OCI-LY7 (cell line): ENCODE measurements around the gene DCHS1. TPM values are rescaled to one million over a fixed set of nuclear protein-coding genes. Genes with fewer than 3 reads are reported as not detected.

Source experiments
- BruUV-seq: library from RNA; stranded (reverse); fragments of 400-500 nt; replicated peaks from 2 replicates; lab custom pipeline; 2021; lab: Mats Ljungman, UMichigan
- CTCF ChIA-PET: fragments of 300-600 bp; sonication (Branson Sonifier 250); formaldehyde crosslinking; loops from one replicate; lab custom pipeline; 2022; ENCODE audit warnings: antibody characterized with exemption; ENCODE audit not compliant: unreplicated experiment; lab: Charles Lee
- POLR2A ChIA-PET: fragments of 300-600 bp; sonication (Branson Sonifier 250); formaldehyde crosslinking; loops from one replicate; lab custom pipeline; 2022; ENCODE audit warnings: antibody characterized with exemption; lab: Charles Lee
- DNase-seq: peaks from one replicate; pipeline ENCODE4 v3.0.0-alpha.2; 2015; ENCODE audit warnings: low spot score
- H2AFZ ChIP-seq: fragments of 200-600 bp; sonication (generic), shearing (Covaris generic); 2 replicates; pipeline ENCODE4 v1.6.1; 2014; ENCODE audit warnings: mild to moderate bottlenecking, antibody characterized with exemption, low read length, moderate library complexity
- H3K27ac ChIP-seq: fragments of 200-600 bp; sonication (generic); 2 replicates; pipeline ENCODE4 v1.5.1; 2014; ENCODE audit warnings: mixed run types, low read depth, mild to moderate bottlenecking, moderate library complexity, low read length, inconsistent platforms; ENCODE audit not compliant: poor library complexity, severe bottlenecking
- H3K36me3 ChIP-seq: fragments of 200-600 bp; sonication (generic); 2 replicates; pipeline ENCODE4 v1.6.1; 2014; ENCODE audit warnings: mild to moderate bottlenecking, antibody characterized with exemption, low read length, moderate library complexity, mixed read lengths; ENCODE audit not compliant: insufficient read depth
- H3K4me1 ChIP-seq: fragments of 200-600 bp; sonication (generic); 2 replicates; pipeline ENCODE4 v1.5.1; 2014; ENCODE audit warnings: mild to moderate bottlenecking, low read length; ENCODE audit not compliant: insufficient read depth, poor library complexity, severe bottlenecking
- H3K4me2 ChIP-seq: fragments of 200-600 bp; sonication (generic); 2 replicates; pipeline ENCODE4 v1.6.1; 2014; ENCODE audit warnings: mild to moderate bottlenecking, low read length
- H3K4me3 ChIP-seq: fragments of 200-600 bp; sonication (generic); 2 replicates; pipeline ENCODE4 v1.5.1; 2014; ENCODE audit warnings: mild to moderate bottlenecking, low read depth, low read length; ENCODE audit not compliant: poor library complexity, severe bottlenecking
- H3K79me2 ChIP-seq: fragments of 200-600 bp; sonication (generic); 2 replicates; pipeline ENCODE4 v1.6.1; 2016; ENCODE audit warnings: low read depth, mild to moderate bottlenecking, low read length, moderate library complexity, mixed read lengths; ENCODE audit not compliant: insufficient read depth
- H3K9me2 ChIP-seq: fragments of 200-600 bp; sonication (generic); 2 replicates; pipeline ENCODE4 v1.6.1; 2016; ENCODE audit warnings: mild to moderate bottlenecking, low read length, mixed read lengths; ENCODE audit not compliant: insufficient read depth
- H3K9me3 ChIP-seq: fragments of 200-600 bp; sonication (generic); 2 replicates; pipeline ENCODE4 v1.6.1; 2014; ENCODE audit warnings: mild to moderate bottlenecking, mixed run types, low read length, mixed read lengths
- H4K20me1 ChIP-seq: fragments of 200-600 bp; sonication (generic); 2 replicates; pipeline ENCODE4 v1.6.1; 2014; ENCODE audit warnings: mild to moderate bottlenecking, antibody characterized with exemption, low read length, moderate library complexity, mixed read lengths; ENCODE audit not compliant: insufficient read depth
- CTCF ChIP-seq: fragments of 200-600 bp; sonication (generic); conservative IDR thresholded peaks from 2 replicates; pipeline ENCODE4 v1.5.1; 2014; ENCODE audit warnings: mild to moderate bottlenecking, antibody characterized with exemption, low read length, moderate library complexity, mixed read lengths
- EZH2phosphoT487 ChIP-seq: fragments of 200-600 bp; sonication (generic); IDR thresholded peaks from 2 replicates; pipeline ENCODE4 v1.6.1; 2018; ENCODE audit warnings: low read depth, borderline replicate concordance, mild to moderate bottlenecking, mixed run types, antibody characterized with exemption, low read length, moderate library complexity, mixed read lengths
- intact Hi-C: fragments of 100-400 bp; cut with micrococcal nuclease; formaldehyde crosslinking; loops from one replicate; pipeline ENCODE4 v1.10.0; 2022; ENCODE audit not compliant: unreplicated experiment
- total RNA-seq, 2 experiments: library from RNA; depleted of rRNA in 1 of 2; stranded (reverse); fragments of >200 nt in 1 of 2; shearing (Covaris generic) in 1 of 2; gene quantifications; 2 replicates each; pipeline ENCODE4 v1.2.3, GENCODE V29; 2014 to 2022

DCHS1 gene
- total RNA-seq, 2 experiments from 2014 or later = 0.67 to 1.1 TPM

- POLR2A ChIA-PET = interaction anchor here (0.5 to 0.7 kb wide), 2 partner anchors 15 to 256 kb away, joined by 4 to 5 read pairs; no protein-coding TSS in a partner anchor
These were observed 24.8 kb downstream of the DCHS1 start for GRCh38 chr11:6630632-6631291.

GRCh38 chr11:6629892-6630631 is 25.5 kb downstream of the DCHS1 start:
- no peak overlapping the region for H3K4me3 ChIP-seq
- no peak overlapping the region for H2AFZ ChIP-seq
- no TSS peak for BruUV-seq
- H3K4me1 ChIP-seq = no peaks in the 10 kb centered on the region
- H4K20me1 ChIP-seq = no peaks in the 10 kb centered on the region
- no peaks in the 10 kb centered on the region for H3K36me3 ChIP-seq
- intact Hi-C loops = no loop called here
- DNase-seq = no peak
- no peaks in the 10 kb centered on the region for H3K9me3 ChIP-seq
- H3K4me2 ChIP-seq = no peak overlapping the region
- TF ChIP-seq CTCF (no peak), EZH2phosphoT487 (no peak)
- no peaks in the 10 kb centered on the region for H3K9me2 ChIP-seq
- H3K79me2 ChIP-seq = no peaks in the 10 kb centered on the region
- ChIA-PET POLR2A (interaction anchor here (1.2 kb wide), 1 partner anchor 12 kb away, joined by 4 read pairs; no protein-coding TSS in a partner anchor), CTCF (no interaction called here)
- no peak overlapping the region for H3K27ac ChIP-seq

More at GRCh38 chr11:6630632-6631291, 24.8 kb downstream of the DCHS1 start:
- no peaks in the 10 kb centered on the region for H4K20me1 ChIP-seq
- intact Hi-C loops = no loop called here
- DNase-seq = no peak
- BruUV-seq = no TSS peak
- no peak overlapping the region for H3K4me2 ChIP-seq
- H3K9me2 ChIP-seq = no peaks in the 10 kb centered on the region
- CTCF ChIA-PET = no interaction called here
- H3K9me3 ChIP-seq = no peaks in the 10 kb centered on the region
- no peak for TF ChIP-seq CTCF
- no peak for TF ChIP-seq EZH2phosphoT487
- H2AFZ ChIP-seq = no peak overlapping the region
- H3K27ac ChIP-seq = no peak overlapping the region
- H3K4me1 ChIP-seq = no peaks in the 10 kb centered on the region
- H3K36me3 ChIP-seq = no peaks in the 10 kb centered on the region
- H3K4me3 ChIP-seq = no peak overlapping the region
- H3K79me2 ChIP-seq = no peaks in the 10 kb centered on the region

DNA sequence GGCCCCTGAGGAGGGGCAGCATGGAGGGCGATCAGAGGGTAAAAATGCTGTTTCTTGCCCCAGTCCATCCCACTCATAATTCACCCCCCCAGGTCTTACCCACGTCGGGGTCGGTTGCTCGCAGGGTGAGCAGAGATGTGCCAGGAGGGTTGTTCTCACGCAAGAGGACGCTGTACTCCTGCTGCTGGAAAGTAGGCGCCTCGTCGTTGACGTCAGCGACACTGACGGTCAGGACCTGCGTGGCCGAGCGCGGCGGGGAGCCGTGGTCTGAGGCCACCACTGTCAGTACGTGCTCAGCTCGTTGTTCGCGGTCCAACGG is 26.1 kb downstream of the DCHS1 start:
- CTCF ChIA-PET = no interaction called here
- Histone ChIP-seq H3K9me2 (no peaks in the 10 kb centered on the region), H3K9me3 (no peaks in the 10 kb centered on the region), H3K79me2 (no peaks in the 10 kb centered on the region), H3K27ac (no peak overlapping the region), H2AFZ (no peak overlapping the region), H3K4me1 (no peaks in the 10 kb centered on the region), H3K4me3 (no peak overlapping the region), H4K20me1 (no peaks in the 10 kb centered on the region), H3K36me3 (no peaks in the 10 kb centered on the region), H3K4me2 (no peak overlapping the region)
- POLR2A ChIA-PET = interaction anchor here (1.2 kb wide), 1 partner anchor 13 kb away, joined by 4 read pairs; no protein-coding TSS in a partner anchor
- no TSS peak for BruUV-seq
- intact Hi-C loops = no loop called here
- no peak for DNase-seq
- TF ChIP-seq EZH2phosphoT487 (no peak), CTCF (no peak)
